GM21447 (cell line): Measurements from ENCODE around the gene RBM23.
"Not testable (repeated sequence)": the region's sequence is repeated elsewhere in the genome, so short reads cannot be mapped to it uniquely, and the experiment has no call there.

Source experiments
- ATAC-seq: cut with Tn5 transposase; IDR thresholded peaks from one replicate; pipeline ENCODE4 v1.9.1; 2021; ENCODE audit not compliant: unreplicated experiment

RBM23 gene

GRCh38 chr14:22920697-22921096, 1.7 kb upstream of the RBM23 start:
- ATAC-seq, result no peak

- ATAC-seq, result peak; percentile 3
These were observed 612 bp upstream of the RBM23 start for GRCh38 chr14:22919601-22919921.

- no peak for ATAC-seq
These were observed 2.9 kb downstream of the RBM23 start for GRCh38 chr14:22915886-22916521.

- ATAC-seq, result not testable (repeated sequence)
These were observed 4.1 kb downstream of the RBM23 start for GRCh38 chr14:22914836-22915235.

GRCh38 chr14:22910916-22911315, 8.0 kb downstream of the RBM23 start:
- no peak for ATAC-seq

- no peak for ATAC-seq
These were observed 10.3 kb downstream of the RBM23 start for GRCh38 chr14:22908601-22909000.

GRCh38 chr14:22907429-22907828, 11.5 kb downstream of the RBM23 start:
- ATAC-seq, result no peak

- no peak for ATAC-seq
These were observed 12.9 kb downstream of the RBM23 start for GRCh38 chr14:22906073-22906472.

GRCh38 chr14:22905627-22906026, 13.3 kb downstream of the RBM23 start:
- ATAC-seq, result no peak

- no peak for ATAC-seq
These were observed 15.2 kb downstream of the RBM23 start for GRCh38 chr14:22903742-22904087.

GRCh38 chr14:22901799-22902198, 17.1 kb downstream of the RBM23 start:
- ATAC-seq, result no peak

- ATAC-seq, result peak; percentile 63
These were observed 18.7 kb downstream of the RBM23 start for GRCh38 chr14:22900081-22900799.

- no peak for ATAC-seq
These were observed 20.5 kb downstream of the RBM23 start for GRCh38 chr14:22898302-22899090.

GRCh38 chr14:22897357-22897756, 21.6 kb downstream of the RBM23 start:
- no peak for ATAC-seq

- ATAC-seq, result no peak
These were observed 22.2 kb downstream of the RBM23 start for GRCh38 chr14:22896760-22897159.

GRCh38 chr14:22896356-22896755, 22.6 kb downstream of the RBM23 start:
- ATAC-seq, result no peak

GRCh38 chr14:22895402-22895801, 23.5 kb downstream of the RBM23 start:
- ATAC-seq, result no peak

GRCh38 chr14:22893706-22894105, 25.2 kb downstream of the RBM23 start:
- ATAC-seq, result no peak

- ATAC-seq, result no peak
These were observed 26.5 kb downstream of the RBM23 start for GRCh38 chr14:22892488-22892887.

- ATAC-seq, result no peak
These were observed 28.5 kb downstream of the RBM23 start for GRCh38 chr14:22890416-22890815.

GRCh38 chr14:22888662-22889061, 30.3 kb downstream of the RBM23 start:
- peak; percentile 25 for ATAC-seq

GRCh38 chr14:22887990-22888378, 31.0 kb downstream of the RBM23 start:
- ATAC-seq, result peak; percentile 55
